Stomach (tissue), 4 donors: ENCODE measurements around the gene MTHFR.

ENCODE experiments used
- CTCF ChIP-seq, 7 experiments: fragments of 450-650 bp in 4 of 7; fragments of 200-600 bp in 3 of 7; sonication (generic) in 3 of 7; IDR thresholded peaks; one replicate each; pipeline ENCODE4 v1.5.1; 2016 to 2019; ENCODE audit warnings: antibody characterized with exemption in 7 of 7, control low read depth in 2 of 7, mild to moderate bottlenecking in 1 of 7
- EP300 ChIP-seq: sonication (generic); formaldehyde crosslinking; IDR thresholded peaks from one replicate; pipeline ENCODE4 v1.6.1; 2017; ENCODE audit warnings: antibody characterized with exemption
- POLR2A ChIP-seq, 4 donors: fragments of 450-650 bp; IDR thresholded peaks; one replicate each; pipeline ENCODE4 v1.6.1; 2016; ENCODE audit warnings: antibody characterized with exemption in 4 of 4, control low read depth in 2 of 4, mild to moderate bottlenecking in 1 of 4, moderate library complexity in 1 of 4
- POLR2AphosphoS5 ChIP-seq, 3 donors: sonication (generic); formaldehyde crosslinking; IDR thresholded peaks; one replicate each; pipeline ENCODE4 v1.6.1; 2016; ENCODE audit warnings: antibody characterized with exemption in 3 of 3

- TF ChIP-seq CTCF (IDR thresholded peaks at IDR 0.05): no peak
- TF ChIP-seq POLR2A (IDR thresholded peaks at IDR 0.05): no peak
- TF ChIP-seq EP300: no peak
- no peak for TF ChIP-seq POLR2AphosphoS5 (IDR thresholded peaks at IDR 0.05)
These were observed 39.9 kb downstream of the MTHFR start for GRCh38 chr1:11765661-11766428.
